GM18868 (cell line): ENCODE data around the gene VRK1.

ENCODE experiments used
- ATAC-seq: cut with Tn5 transposase; IDR thresholded peaks from one replicate; pipeline ENCODE4 v1.9.1; 2021; ENCODE audit warnings: mild to moderate bottlenecking, moderate library complexity; ENCODE audit not compliant: unreplicated experiment

The VRK1 gene

GRCh38 chr14:96821501-96821900, 24.3 kb downstream of the VRK1 start:
- ATAC-seq: no peak

- no peak for ATAC-seq
These were observed 26.5 kb downstream of the VRK1 start for GRCh38 chr14:96823652-96824051.

GRCh38 chr14:96824283-96824682, 27.1 kb downstream of the VRK1 start:
- no peak for ATAC-seq

DNA sequence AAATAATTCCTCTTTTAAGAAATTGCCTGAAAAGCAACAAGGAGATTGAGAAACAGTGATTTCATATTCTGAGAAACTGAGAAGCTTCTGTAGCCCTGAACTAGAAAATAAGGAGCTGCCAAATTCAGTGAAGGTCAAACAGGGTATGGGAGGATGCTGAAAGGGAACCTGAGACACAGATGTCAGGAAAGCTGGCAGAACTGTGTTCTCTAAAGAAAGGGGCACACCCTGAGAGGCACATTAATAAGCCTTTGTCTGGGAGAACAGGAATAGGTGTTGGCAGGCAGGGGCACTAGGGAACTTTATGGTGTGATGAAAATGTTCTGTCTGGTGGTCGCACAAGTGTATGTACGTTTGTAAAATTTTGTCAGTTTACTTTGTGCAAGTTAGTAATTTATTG, 29.6 kb downstream of the VRK1 start:
- ATAC-seq: no peak

GRCh38 chr14:96827290-96827689, 30.1 kb downstream of the VRK1 start:
- no peak for ATAC-seq

DNA sequence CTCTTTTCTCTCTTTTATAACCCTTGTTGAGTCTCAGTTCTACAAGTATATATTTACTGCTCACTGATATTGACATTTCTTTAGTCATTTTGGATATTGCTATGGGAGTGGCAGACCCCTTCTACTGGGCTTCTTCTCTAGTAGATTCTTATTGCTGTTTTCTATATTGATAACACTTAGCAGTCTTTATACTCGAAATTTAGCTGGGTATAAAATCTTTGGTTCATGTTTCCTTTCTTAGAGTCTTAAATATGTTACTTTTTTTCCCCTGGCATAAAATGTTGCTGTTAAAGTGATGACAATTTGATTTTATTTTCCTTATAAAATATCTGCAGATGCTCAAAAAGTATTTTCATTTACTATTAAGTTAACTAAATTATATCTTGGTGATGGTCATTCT, 32.6 kb downstream of the VRK1 start:
- no peak for ATAC-seq

DNA sequence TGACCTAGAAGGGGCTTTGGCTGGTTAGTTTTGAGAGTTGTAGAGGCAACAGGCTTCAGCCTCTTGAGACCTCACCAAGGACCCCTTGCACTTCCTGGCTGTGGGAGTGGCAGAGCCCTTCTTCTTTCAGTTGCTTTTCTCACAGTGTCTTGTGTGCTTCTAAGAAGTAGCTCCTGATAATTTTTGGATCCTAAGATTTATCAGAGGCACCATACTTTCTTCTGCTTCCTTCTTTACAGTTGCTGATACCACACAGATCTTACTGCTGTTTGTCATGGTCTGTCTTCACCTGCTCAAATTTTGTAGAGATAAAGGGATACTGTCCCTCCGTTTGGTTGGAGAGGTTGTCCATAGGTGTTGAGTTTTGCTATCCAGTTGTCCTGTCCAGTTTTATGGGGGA, 33.8 kb downstream of the VRK1 start:
- no peak for ATAC-seq

- ATAC-seq: no peak
These were observed 35.2 kb downstream of the VRK1 start for GRCh38 chr14:96832351-96832750.

- ATAC-seq: no peak
These were observed 41.3 kb downstream of the VRK1 start for GRCh38 chr14:96838449-96838848.

DNA sequence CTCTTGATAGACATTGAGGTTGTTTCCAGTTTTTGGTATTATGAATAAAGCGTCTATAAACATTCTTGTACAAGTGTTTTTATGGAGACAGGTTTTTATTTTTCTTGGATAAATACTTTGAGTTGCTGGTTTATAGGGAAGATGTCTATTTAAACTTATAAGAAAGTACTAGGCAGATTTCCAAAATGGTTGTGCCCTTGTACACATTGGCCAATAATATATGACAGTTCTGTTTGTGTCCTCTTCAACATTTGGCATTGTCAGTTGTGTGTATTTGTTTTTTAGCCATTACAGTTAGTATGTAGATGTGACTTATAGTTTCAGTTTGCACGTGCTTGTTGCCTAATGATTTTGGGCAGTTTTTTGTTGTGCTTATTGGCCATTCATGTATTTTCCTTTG, 42.1 kb downstream of the VRK1 start:
- ATAC-seq: no peak

DNA sequence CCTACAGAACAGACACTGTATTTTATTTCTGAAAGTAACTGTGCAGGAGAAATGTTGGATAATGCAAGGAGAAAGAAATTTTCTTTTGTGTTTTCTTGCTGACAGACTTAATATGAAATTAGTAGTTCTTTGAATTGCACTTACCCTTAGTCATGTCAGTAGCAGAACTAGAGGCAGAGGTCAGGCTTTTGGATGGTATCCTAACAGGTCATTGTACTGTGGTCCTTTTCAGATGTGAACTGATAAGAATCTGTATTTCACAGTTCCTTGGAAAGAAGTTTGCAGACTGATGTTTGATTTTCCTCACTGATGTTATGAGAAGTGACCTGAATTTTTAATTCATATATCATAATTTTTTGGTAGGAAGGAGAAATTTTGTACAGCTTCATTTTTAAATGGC, 46.0 kb downstream of the VRK1 start:
- ATAC-seq: no peak

- peak; percentile 46 for ATAC-seq
These were observed 47.8 kb downstream of the VRK1 start for GRCh38 chr14:96844857-96845570.

GRCh38 chr14:96847451-96847850, 50.3 kb downstream of the VRK1 start:
- ATAC-seq: no peak

GRCh38 chr14:96848011-96848410, 50.8 kb downstream of the VRK1 start:
- ATAC-seq: no peak

GRCh38 chr14:96849733-96850132, 52.6 kb downstream of the VRK1 start:
- ATAC-seq: no peak

- ATAC-seq: no peak
These were observed 54.7 kb downstream of the VRK1 start for GRCh38 chr14:96851694-96852381.

- peak; percentile 70 for ATAC-seq
These were observed 55.7 kb downstream of the VRK1 start for GRCh38 chr14:96852823-96853422.

GRCh38 chr14:96858643-96859042, 61.5 kb downstream of the VRK1 start:
- ATAC-seq: no peak

DNA sequence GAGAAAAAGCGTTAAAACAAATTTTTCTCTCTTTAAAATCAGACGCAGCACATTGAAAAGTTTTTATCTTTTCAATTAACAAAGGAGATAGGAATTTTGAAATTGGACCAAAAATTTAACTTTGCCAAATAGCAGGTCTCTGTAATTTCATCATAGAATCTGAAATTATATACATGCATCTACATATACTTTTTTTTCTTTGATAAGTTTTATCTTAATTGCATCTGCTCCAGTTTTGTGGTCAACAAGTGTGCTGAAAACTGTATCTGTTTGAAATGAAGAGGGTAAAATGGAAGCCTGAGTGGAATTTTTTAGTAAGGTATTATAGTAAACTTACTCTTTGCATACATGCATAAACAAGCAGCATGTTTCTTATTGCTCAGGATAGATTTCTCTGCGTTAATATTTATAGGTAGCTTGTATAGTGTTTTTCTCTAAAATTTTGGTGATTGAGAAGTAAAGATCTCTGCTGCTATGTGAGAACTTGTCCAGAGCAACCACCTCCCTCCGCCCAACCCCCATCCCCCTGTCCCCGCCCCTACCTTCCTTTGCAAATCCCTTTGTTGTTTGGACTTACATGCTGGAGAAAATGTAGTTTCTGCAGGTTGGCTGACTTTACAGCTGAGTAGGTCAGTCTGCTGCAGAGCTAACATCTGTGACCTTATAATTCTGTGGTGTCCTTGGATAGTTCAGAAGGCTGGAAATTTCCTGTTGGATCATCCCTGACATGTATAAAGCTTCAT, 64.6 kb downstream of the VRK1 start:
- ATAC-seq: no peak

DNA sequence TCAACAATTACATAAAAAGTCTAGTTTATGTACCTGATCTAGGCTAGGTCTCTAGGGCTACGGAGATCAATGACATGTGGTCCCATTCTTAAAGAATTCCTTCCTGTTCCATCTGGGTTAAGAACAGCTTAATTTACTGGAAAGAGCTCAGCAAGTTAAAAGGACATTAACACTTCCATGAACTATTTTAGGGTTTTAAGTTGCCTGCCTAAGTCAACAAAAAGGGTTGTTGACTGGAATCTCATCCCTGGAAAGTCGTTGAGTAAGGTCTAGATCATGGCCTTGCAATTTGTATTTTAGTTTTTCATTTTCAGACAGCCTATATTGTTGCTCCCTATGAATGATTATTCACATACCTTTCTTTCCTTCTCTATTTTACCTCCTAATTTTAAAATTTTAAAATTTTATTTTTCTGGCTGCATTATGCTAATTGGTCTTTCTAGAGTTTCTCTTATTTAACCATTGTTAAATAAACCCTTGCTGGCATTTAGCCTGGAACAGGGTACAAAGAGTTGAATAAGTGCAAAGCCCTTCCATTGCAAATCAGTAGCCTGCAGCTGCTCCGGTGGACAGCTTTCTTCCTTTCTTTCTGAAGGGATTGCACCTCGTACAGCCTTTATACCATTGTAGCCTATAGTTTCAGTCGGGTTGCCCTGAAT, 66.3 kb downstream of the VRK1 start:
- no peak for ATAC-seq

DNA sequence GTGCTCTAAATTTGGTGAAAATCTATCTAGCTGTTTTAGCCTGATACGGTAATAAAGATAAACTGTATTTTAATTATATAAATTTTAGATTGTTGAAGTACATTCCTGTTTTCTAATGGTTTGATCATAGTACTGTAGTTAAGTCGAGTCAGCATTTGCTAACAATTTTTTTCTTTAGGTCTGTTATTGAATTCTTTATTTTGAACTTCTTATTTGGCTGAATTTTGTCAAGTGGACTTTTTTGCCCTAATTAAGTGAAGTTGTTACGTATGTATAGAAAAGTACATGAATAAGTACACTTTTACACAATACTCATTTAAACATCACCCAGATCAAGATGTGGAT, 66.8 kb downstream of the VRK1 start:
- ATAC-seq: no peak
